Measurements from ENCODE around the gene ALOX15. TPM values are rescaled to one million over a fixed set of nuclear protein-coding genes. Genes with fewer than 3 reads are reported as not detected.

The ALOX15 gene
- total RNA-seq, 3 donors from 2014 or later (not counting 1 experiment from before 2014, with no cell fraction given), result not detected

- Histone ChIP-seq H3K4me1 (ENCODE audit: control insufficient read depth, insufficient read depth, low read length) (no peaks in the 10 kb centered on the region), H3K36me3 (ENCODE audit: control insufficient read depth, insufficient read depth, low read length) (peaks cover 64% of the 10 kb centered on the region), H3K9me3 (ENCODE audit: control insufficient read depth, insufficient read depth, low read length) (no peaks in the 10 kb centered on the region), H3K4me3 (ENCODE audit: low read length) (no peak overlapping the region), H3K27ac (ENCODE audit: low read length) (no peak overlapping the region), H3K27me3 (ENCODE audit: control insufficient read depth, insufficient read depth, low read length) (no peaks in the 10 kb centered on the region)
- no peaks in the 10 kb centered on the region for H3K9me3 Mint-ChIP-seq
- 95% methylated on average over 8 of the region's 8 CpGs for WGBS (ENCODE audit: insufficient coverage)
- peaks cover 8% of the 10 kb centered on the region for H3K36me3 Mint-ChIP-seq
- no peaks in the 10 kb centered on the region for H3K27me3 Mint-ChIP-seq (ENCODE audit: low read depth in 2 of 2)
- intact Hi-C loops (cut with micrococcal nuclease), result no loop called here
- H3K4me1 Mint-ChIP-seq, result no peaks in the 10 kb centered on the region
- no peak overlapping the region for H3K27ac Mint-ChIP-seq
- DNase-seq (no peak), ATAC-seq (no peak)
- H3K4me3 Mint-ChIP-seq, result no peak overlapping the region
- TF ChIP-seq CTCF (IDR thresholded peaks at IDR 0.05), result no peak
Measured at GRCh38 chr17:4672751-4673150, 31.3 kb upstream of the ALOX15 start.

GRCh38 chr17:4672055-4672630 is 30.7 kb upstream of the ALOX15 start:
- TF ChIP-seq CTCF (IDR thresholded peaks at IDR 0.05), result no peak
- peaks cover 61% of the 10 kb centered on the region for H3K36me3 ChIP-seq (ENCODE audit: control insufficient read depth, insufficient read depth, low read length)

GRCh38 chr17:4667166-4667565 is 25.7 kb upstream of the ALOX15 start:
- no peak for DNase-seq
- Histone ChIP-seq H3K4me1 (ENCODE audit: control insufficient read depth, insufficient read depth, low read length) (no peaks in the 10 kb centered on the region), H3K36me3 (ENCODE audit: control insufficient read depth, insufficient read depth, low read length) (peaks cover 15% of the 10 kb centered on the region), H3K27ac (ENCODE audit: low read length) (no peak overlapping the region), H3K9me3 (ENCODE audit: control insufficient read depth, insufficient read depth, low read length) (no peaks in the 10 kb centered on the region), H3K4me3 (ENCODE audit: low read length) (no peak overlapping the region), H3K27me3 (ENCODE audit: control insufficient read depth, insufficient read depth, low read length) (no peaks in the 10 kb centered on the region)
- 82% methylated on average over 2 of the region's 4 CpGs for WGBS (ENCODE audit: insufficient coverage)
- Mint-ChIP-seq H3K4me1 (no peaks in the 10 kb centered on the region), H3K36me3 (peaks cover 8% of the 10 kb centered on the region), H3K27me3 (ENCODE audit: low read depth in 2 of 2) (peaks cover 0 to 9% of the 10 kb centered on the region in 2 donors), H3K9me3 (no peaks in the 10 kb centered on the region), H3K4me3 (no peak overlapping the region), H3K27ac (no peak overlapping the region)
- no peak for ATAC-seq
- TF ChIP-seq CTCF (IDR thresholded peaks at IDR 0.05), result no peak
- intact Hi-C loops (cut with micrococcal nuclease), result no loop called here

More at GRCh38 chr17:4672055-4672630, 30.7 kb upstream of the ALOX15 start:
- no peaks in the 10 kb centered on the region for H3K27me3 ChIP-seq (ENCODE audit: control insufficient read depth, insufficient read depth, low read length)
- no peak for ATAC-seq
- Mint-ChIP-seq H3K4me3 (no peak overlapping the region), H3K9me3 (no peaks in the 10 kb centered on the region), H3K4me1 (no peaks in the 10 kb centered on the region), H3K27ac (no peak overlapping the region), H3K27me3 (ENCODE audit: low read depth in 2 of 2) (no peaks in the 10 kb centered on the region), H3K36me3 (peaks cover 8% of the 10 kb centered on the region)
- H3K4me3 ChIP-seq (ENCODE audit: low read length), result no peak overlapping the region
- no peaks in the 10 kb centered on the region for H3K9me3 ChIP-seq (ENCODE audit: control insufficient read depth, insufficient read depth, low read length)
- intact Hi-C loops (cut with micrococcal nuclease), result no loop called here
- DNase-seq, result no peak
- WGBS (ENCODE audit: insufficient coverage), result 84% methylated on average over 2 of the region's 9 CpGs
- no peak overlapping the region for H3K27ac ChIP-seq (ENCODE audit: low read length)
- no peaks in the 10 kb centered on the region for H3K4me1 ChIP-seq (ENCODE audit: control insufficient read depth, insufficient read depth, low read length)

- 86% methylated on average over 4 of the region's 5 CpGs for WGBS (ENCODE audit: insufficient coverage)
- Mint-ChIP-seq H3K27ac (no peak overlapping the region), H3K4me3 (no peak overlapping the region), H3K4me1 (no peaks in the 10 kb centered on the region), H3K36me3 (peaks cover 6% of the 10 kb centered on the region), H3K9me3 (no peaks in the 10 kb centered on the region), H3K27me3 (ENCODE audit: low read depth in 2 of 2) (peaks cover 0 to 9% of the 10 kb centered on the region in 2 donors)
- intact Hi-C loops (cut with micrococcal nuclease), result no loop called here
- Histone ChIP-seq H3K27ac (ENCODE audit: low read length) (no peak overlapping the region), H3K4me3 (ENCODE audit: low read length) (no peak overlapping the region), H3K27me3 (ENCODE audit: control insufficient read depth, insufficient read depth, low read length) (no peaks in the 10 kb centered on the region), H3K9me3 (ENCODE audit: control insufficient read depth, insufficient read depth, low read length) (no peaks in the 10 kb centered on the region), H3K4me1 (ENCODE audit: control insufficient read depth, insufficient read depth, low read length) (no peaks in the 10 kb centered on the region), H3K36me3 (ENCODE audit: control insufficient read depth, insufficient read depth, low read length) (peaks cover 6% of the 10 kb centered on the region)
- ATAC-seq (no peak), DNase-seq (no peak)
- TF ChIP-seq CTCF (IDR thresholded peaks at IDR 0.05), result no peak
Measured at GRCh38 chr17:4666296-4666695, 24.8 kb upstream of the ALOX15 start.
